HG03095 (cell line): ENCODE results near the gene GRID2.

Source experiments
- ATAC-seq: cut with Tn5 transposase; IDR thresholded peaks from one replicate; pipeline ENCODE4 v1.9.1; 2021; ENCODE audit warnings: moderate library complexity; ENCODE audit not compliant: unreplicated experiment

The GRID2 gene

GRCh38 chr4:93373893-93374860 is 1070.4 kb downstream of the GRID2 start:
- ATAC-seq, result no peak

DNA sequence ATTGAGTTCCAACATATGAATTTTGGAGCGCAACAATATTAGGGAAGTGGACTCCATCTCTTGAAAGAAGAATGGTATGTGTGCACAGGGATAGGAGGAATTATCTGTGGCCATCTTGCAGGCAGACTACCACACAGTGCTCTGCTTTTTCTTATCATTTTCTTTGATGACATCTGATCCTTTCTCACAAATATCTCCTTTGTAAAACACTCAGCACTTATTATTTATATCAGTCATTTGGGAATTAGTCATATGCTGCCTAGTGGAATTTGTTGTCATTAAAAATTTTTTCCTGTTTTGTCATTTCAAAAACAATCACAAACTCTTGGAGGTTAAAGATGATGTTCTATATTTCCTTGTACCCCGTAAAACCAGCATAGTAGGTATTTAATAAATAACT is 1080.5 kb downstream of the GRID2 start:
- no peak for ATAC-seq

- ATAC-seq, result no peak
Observed at GRCh38 chr4:93384887-93385286, 1081.1 kb downstream of the GRID2 start.

GRCh38 chr4:93394545-93395081 is 1090.8 kb downstream of the GRID2 start:
- ATAC-seq, result no peak

GRCh38 chr4:93396272-93396671 is 1092.5 kb downstream of the GRID2 start:
- no peak for ATAC-seq

GRCh38 chr4:93403571-93403970 is 1099.8 kb downstream of the GRID2 start:
- ATAC-seq, result no peak

- ATAC-seq, result no peak
Observed at GRCh38 chr4:93407493-93408275, 1103.9 kb downstream of the GRID2 start.

GRCh38 chr4:93409035-93409434 is 1105.3 kb downstream of the GRID2 start:
- ATAC-seq, result no peak

DNA sequence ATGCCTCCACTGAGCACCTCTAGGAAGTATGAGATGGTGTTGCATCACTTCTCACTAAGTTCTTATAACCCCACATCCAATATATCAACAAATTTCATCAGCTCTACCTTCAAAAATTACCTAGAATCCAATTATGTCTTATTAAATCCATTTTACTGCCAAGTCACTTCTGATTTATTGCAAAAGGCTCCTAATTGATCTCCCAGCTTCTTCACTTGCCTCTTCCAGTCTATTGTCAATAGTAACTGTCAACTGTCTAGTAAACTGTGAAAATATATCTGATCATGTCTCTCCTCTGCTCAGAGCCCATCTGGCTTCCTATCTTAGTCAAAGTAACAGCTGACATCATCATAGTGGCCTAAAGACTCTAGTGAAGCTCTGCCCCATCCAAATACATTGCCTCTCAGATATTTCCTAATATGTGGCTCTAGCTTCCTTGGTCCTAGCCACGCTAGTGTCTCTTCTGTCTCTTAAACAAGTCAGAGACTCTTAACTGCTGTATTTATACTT is 1110.3 kb downstream of the GRID2 start:
- ATAC-seq, result no peak

- no peak for ATAC-seq
Observed at GRCh38 chr4:93416344-93417128, 1112.8 kb downstream of the GRID2 start.

GRCh38 chr4:93431371-93431770 is 1127.6 kb downstream of the GRID2 start:
- ATAC-seq, result no peak

DNA sequence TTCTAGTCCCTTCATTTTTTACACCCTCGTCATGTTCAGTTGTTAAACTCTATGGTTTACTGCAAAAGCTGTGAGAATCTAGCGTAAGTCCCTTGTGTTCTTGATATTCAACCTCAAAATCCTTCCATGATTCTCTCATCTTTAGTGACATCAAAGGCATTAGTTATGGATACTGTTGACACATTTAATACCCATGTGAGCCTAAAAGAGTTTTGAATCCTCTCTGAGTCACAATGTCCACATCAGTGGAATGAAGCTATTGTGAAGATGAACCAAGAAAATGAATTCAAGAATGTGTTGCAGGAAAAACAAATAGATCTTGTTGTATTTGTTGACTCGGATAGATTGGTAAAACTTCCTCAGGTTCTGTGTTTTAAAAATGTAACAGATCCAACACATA is 1130.1 kb downstream of the GRID2 start:
- no peak for ATAC-seq

- ATAC-seq, result no peak
Observed at GRCh38 chr4:93436000-93436626, 1132.3 kb downstream of the GRID2 start.

GRCh38 chr4:93437991-93438390 is 1134.2 kb downstream of the GRID2 start:
- ATAC-seq, result no peak

DNA sequence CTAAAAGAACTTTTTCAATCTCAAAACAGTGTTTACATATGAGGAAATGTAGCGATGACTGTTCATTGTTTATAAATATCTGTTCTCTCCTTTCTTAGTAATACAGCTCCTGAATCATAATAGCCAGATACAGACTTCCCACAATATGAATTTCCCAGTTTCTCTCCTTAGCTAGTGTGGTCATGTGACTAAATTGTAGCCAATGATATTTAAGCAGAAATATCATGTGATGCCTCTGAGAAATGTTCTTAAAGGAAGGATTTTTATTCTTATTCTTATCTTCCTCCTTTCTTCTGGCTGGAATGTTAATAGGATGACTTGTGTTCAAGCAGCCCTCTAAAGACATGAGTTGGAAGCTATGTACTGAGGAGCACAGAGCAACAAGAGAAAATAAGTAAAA is 1141.1 kb downstream of the GRID2 start:
- no peak for ATAC-seq

- ATAC-seq, result no peak
Observed at GRCh38 chr4:93446038-93446437, 1142.3 kb downstream of the GRID2 start.

GRCh38 chr4:93448691-93449293 is 1145.0 kb downstream of the GRID2 start:
- ATAC-seq, result no peak

DNA sequence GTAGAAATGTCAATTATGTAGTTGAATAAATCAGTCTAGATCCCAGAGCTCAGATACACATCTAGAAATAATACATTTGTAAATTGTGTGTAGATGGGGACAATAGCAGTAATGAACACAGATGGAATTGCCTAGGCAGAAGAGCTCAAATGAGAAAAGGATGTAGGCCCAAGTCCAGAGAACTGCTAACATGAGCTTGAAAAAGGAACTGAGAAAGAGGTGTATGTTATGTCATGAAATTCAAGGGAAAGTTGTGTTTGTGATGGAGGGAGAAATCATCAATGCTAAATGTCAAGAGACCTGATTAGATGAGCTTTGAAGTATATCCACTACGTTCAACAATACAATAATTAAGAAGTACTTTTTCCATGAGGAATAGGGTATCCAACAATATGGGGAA is 1148.2 kb downstream of the GRID2 start:
- no peak for ATAC-seq

GRCh38 chr4:93461541-93461940 is 1157.8 kb downstream of the GRID2 start:
- ATAC-seq, result no peak

GRCh38 chr4:93466446-93466845 is 1162.7 kb downstream of the GRID2 start:
- no peak for ATAC-seq
